ENCODE data around the gene ANKRD18A.
A peak's percentile ranks its signal among the peaks of the same experiment; 100 is the strongest.
"Not testable (repeated sequence)": the region's sequence is repeated elsewhere in the genome, so short reads cannot be mapped to it uniquely, and the experiment has no call there.

Gene ANKRD18A

GRCh38 chr9:38621434-38622287 lies 1.3 kb upstream of the ANKRD18A start:
- Histone ChIP-seq H3K4me2 (ENCODE audit: low read depth, low read length) (peak overlapping the region; percentile 96), H2AFZ (ENCODE audit: low read length) (peak overlapping the region; percentile 97)

GRCh38 chr9:38619556-38620447 lies 594 bp downstream of the ANKRD18A start:
- H3K27me3 ChIP-seq (replicated peaks; ENCODE audit: insufficient read depth, low read length): no peaks in the 10 kb centered on the region

More at GRCh38 chr9:38621434-38622287, 1.3 kb upstream of the ANKRD18A start:
- peak overlapping the region; percentile 83 for H3K9ac ChIP-seq (ENCODE audit: low read length)
- TF ChIP-seq EZH2 (optimal IDR thresholded peaks at IDR 0.05; ENCODE audit: low read depth, low read length) (no peak), CTCF (IDR thresholded peaks at IDR 0.05; ENCODE audit: low read length) (no peak), EZH2phosphoT487 (IDR thresholded peaks at IDR 0.05; ENCODE audit: low read length) (no peak)
- peak; percentile 62 for DNase-seq
- no peaks in the 10 kb centered on the region for H3K9me2 ChIP-seq (replicated peaks; ENCODE audit: insufficient read depth, low read length)
- H3F3A ChIP-seq (ENCODE audit: insufficient read depth, low read length): peaks cover 18% of the 10 kb centered on the region; the same call in 1 of the 2 replicates
- H4K20me1 ChIP-seq (ENCODE audit: insufficient read depth, low read length): 0 out of 2 replicates have a peak, but pooled peaks cover 3% of the 10 kb centered on the region
- peaks cover 8% of the 10 kb centered on the region; the same call in 1 of the 2 replicates for H3K4me1 ChIP-seq (ENCODE audit: low read length)
- no peaks in the 10 kb centered on the region for H3K36me3 ChIP-seq (replicated peaks; ENCODE audit: insufficient read depth, low read length)
- H3K79me2 ChIP-seq (ENCODE audit: low read length): peaks cover 6% of the 10 kb centered on the region; the same call in 1 of the 2 replicates
- no peaks in the 10 kb centered on the region for H3K27me3 ChIP-seq (replicated peaks; ENCODE audit: insufficient read depth, low read length)
- H3K4me3 ChIP-seq (ENCODE audit: low read length): peak overlapping the region; percentile 87
- peak overlapping the region; percentile 85; the same call in 1 of the 2 replicates for H3K27ac ChIP-seq (ENCODE audit: low read length)
- no peaks in the 10 kb centered on the region for H3K9me3 ChIP-seq (replicated peaks; ENCODE audit: insufficient read depth, low read length)

GRCh38 chr9:38598029-38598745 lies 22.2 kb downstream of the ANKRD18A start:
- H3K9me2 ChIP-seq (replicated peaks; ENCODE audit: insufficient read depth, low read length); DNase-seq; H3K9me3 ChIP-seq (replicated peaks; ENCODE audit: insufficient read depth, low read length); H3K36me3 ChIP-seq (replicated peaks; ENCODE audit: insufficient read depth, low read length); H3K9ac ChIP-seq (ENCODE audit: low read length); H3K4me3 ChIP-seq (ENCODE audit: low read length); H3K4me1 ChIP-seq (ENCODE audit: low read length); H3K27ac ChIP-seq (ENCODE audit: low read length); H3K79me2 ChIP-seq (ENCODE audit: low read length); H2AFZ ChIP-seq (ENCODE audit: low read length); H3K27me3 ChIP-seq (replicated peaks; ENCODE audit: insufficient read depth, low read length); H3K4me2 ChIP-seq (ENCODE audit: low read depth, low read length); H4K20me1 ChIP-seq (ENCODE audit: insufficient read depth, low read length); H3F3A ChIP-seq (ENCODE audit: insufficient read depth, low read length): not testable (repeated sequence)

More at GRCh38 chr9:38619556-38620447, 594 bp downstream of the ANKRD18A start:
- no peaks in the 10 kb centered on the region for H3K36me3 ChIP-seq (replicated peaks; ENCODE audit: insufficient read depth, low read length)
- H3K4me1 ChIP-seq (ENCODE audit: low read length): peaks cover 4% of the 10 kb centered on the region; the same call in 1 of the 2 replicates
- H3K4me2 ChIP-seq (ENCODE audit: low read depth, low read length): peak overlapping the region; percentile 96
- H3F3A ChIP-seq (ENCODE audit: insufficient read depth, low read length): peaks cover 18% of the 10 kb centered on the region; the same call in 1 of the 2 replicates
- H4K20me1 ChIP-seq (ENCODE audit: insufficient read depth, low read length): 0 out of 2 replicates have a peak, but pooled peaks cover 3% of the 10 kb centered on the region
- no peaks in the 10 kb centered on the region for H3K9me2 ChIP-seq (replicated peaks; ENCODE audit: insufficient read depth, low read length)
- H3K79me2 ChIP-seq (ENCODE audit: low read length): peaks cover 6% of the 10 kb centered on the region; the same call in 1 of the 2 replicates
- peak; percentile 19 for DNase-seq
- H2AFZ ChIP-seq (ENCODE audit: low read length): peak overlapping the region; percentile 97
- peak overlapping the region; percentile 83 for H3K9ac ChIP-seq (ENCODE audit: low read length)
- H3K9me3 ChIP-seq (replicated peaks; ENCODE audit: insufficient read depth, low read length): no peaks in the 10 kb centered on the region
- H3K27ac ChIP-seq (ENCODE audit: low read length): peak overlapping the region; percentile 85; the same call in 1 of the 2 replicates
- H3K4me3 ChIP-seq (ENCODE audit: low read length): peak overlapping the region; percentile 87
- TF ChIP-seq EZH2 (optimal IDR thresholded peaks at IDR 0.05; ENCODE audit: low read depth, low read length): no peak
- TF ChIP-seq CTCF (IDR thresholded peaks at IDR 0.05; ENCODE audit: low read length): no peak
- TF ChIP-seq EZH2phosphoT487 (IDR thresholded peaks at IDR 0.05; ENCODE audit: low read length): no peak

GRCh38 chr9:38595117-38595516 lies 25.3 kb downstream of the ANKRD18A start:
- not testable (repeated sequence) for H3K9me2 ChIP-seq (replicated peaks; ENCODE audit: insufficient read depth, low read length); H3K4me2 ChIP-seq (ENCODE audit: low read depth, low read length); H3K36me3 ChIP-seq (replicated peaks; ENCODE audit: insufficient read depth, low read length); H3K27ac ChIP-seq (ENCODE audit: low read length); H3K4me3 ChIP-seq (ENCODE audit: low read length); H3K4me1 ChIP-seq (ENCODE audit: low read length); H3K9ac ChIP-seq (ENCODE audit: low read length); H2AFZ ChIP-seq (ENCODE audit: low read length); H4K20me1 ChIP-seq (ENCODE audit: insufficient read depth, low read length); H3K9me3 ChIP-seq (replicated peaks; ENCODE audit: insufficient read depth, low read length); H3F3A ChIP-seq (ENCODE audit: insufficient read depth, low read length); H3K27me3 ChIP-seq (replicated peaks; ENCODE audit: insufficient read depth, low read length); H3K79me2 ChIP-seq (ENCODE audit: low read length); DNase-seq

- H3K4me1 ChIP-seq (ENCODE audit: low read length); H3K9me3 ChIP-seq (replicated peaks; ENCODE audit: insufficient read depth, low read length); H3F3A ChIP-seq (ENCODE audit: insufficient read depth, low read length); H3K4me2 ChIP-seq (ENCODE audit: low read depth, low read length); H3K27ac ChIP-seq (ENCODE audit: low read length); H3K36me3 ChIP-seq (replicated peaks; ENCODE audit: insufficient read depth, low read length); H3K4me3 ChIP-seq (ENCODE audit: low read length); DNase-seq; H2AFZ ChIP-seq (ENCODE audit: low read length); H3K79me2 ChIP-seq (ENCODE audit: low read length); H3K9me2 ChIP-seq (replicated peaks; ENCODE audit: insufficient read depth, low read length); H3K27me3 ChIP-seq (replicated peaks; ENCODE audit: insufficient read depth, low read length); H4K20me1 ChIP-seq (ENCODE audit: insufficient read depth, low read length); H3K9ac ChIP-seq (ENCODE audit: low read length): not testable (repeated sequence)
Measured at GRCh38 chr9:38591346-38592063, 28.9 kb downstream of the ANKRD18A start.
